ENCODE results near the gene RORB. TPM values are rescaled to one million over a fixed set of nuclear protein-coding genes. Genes with fewer than 3 reads are reported as not detected.

The RORB gene
- total RNA-seq, 1 experiment from 2014 or later = 0.08 TPM

GRCh38 chr9:74609671-74610405 lies 112.7 kb downstream of the RORB start:
- CTCF ChIA-PET = no interaction called here
- POLR2A ChIA-PET = no interaction called here
- ATAC-seq (no peak), DNase-seq (ENCODE audit: low read depth, low spot score) (no peak)
- in situ Hi-C loops (cut with HindIII; ENCODE audit: low pct_unique_long_range_greater_than_20kb, low sequenced_read_pairs) = no loop called here
- intact Hi-C loops (cut with micrococcal nuclease; ENCODE audit: unreplicated experiment) = no loop called here
- Histone ChIP-seq H3K4me3 (ENCODE audit: low read depth in 2 of 2, low read length in 2 of 2) (no peak overlapping the region), H3K27ac (ENCODE audit: low read length) (no peak overlapping the region), H3K9me3 (ENCODE audit: control insufficient read depth, insufficient read depth, low read depth, low read length) (no peaks in the 10 kb centered on the region), H3K36me3 (ENCODE audit: control insufficient read depth, insufficient read depth, low read length) (no peaks in the 10 kb centered on the region), H3K27me3 (ENCODE audit: control insufficient read depth, insufficient read depth, low read length) (no peaks in the 10 kb centered on the region), H3K4me1 (ENCODE audit: control insufficient read depth, insufficient read depth, low read length) (no peaks in the 10 kb centered on the region)
- no TSS peak for BruUV-seq (replicated peaks)
- TF ChIP-seq SIN3A (IDR thresholded peaks at IDR 0.05; ENCODE audit: borderline replicate concordance, insufficient read depth, low read depth, low read length) = no peak
- no peak for TF ChIP-seq POLR2AphosphoS5 (IDR thresholded peaks at IDR 0.05; ENCODE audit: low read depth, low read length)
- TF ChIP-seq REST (IDR thresholded peaks at IDR 0.05; ENCODE audit: insufficient read depth in 1 of 2, low read depth in 2 of 2, low read length in 1 of 2) = no peak
- no peak for TF ChIP-seq CTCF (IDR thresholded peaks at IDR 0.05)
- TF ChIP-seq TCF7L2 (IDR thresholded peaks at IDR 0.05; ENCODE audit: low read depth, low read length) = no peak

- in situ Hi-C loops (cut with HindIII; ENCODE audit: low pct_unique_long_range_greater_than_20kb, low sequenced_read_pairs) (no loop called here), intact Hi-C loops (cut with micrococcal nuclease; ENCODE audit: unreplicated experiment) (no loop called here)
- Histone ChIP-seq H3K9me3 (ENCODE audit: control insufficient read depth, insufficient read depth, low read depth, low read length) (no peaks in the 10 kb centered on the region), H3K36me3 (ENCODE audit: control insufficient read depth, insufficient read depth, low read length) (no peaks in the 10 kb centered on the region), H3K27me3 (ENCODE audit: control insufficient read depth, insufficient read depth, low read length) (no peaks in the 10 kb centered on the region), H3K4me3 (ENCODE audit: low read depth in 2 of 2, low read length in 2 of 2) (no peak overlapping the region), H3K4me1 (ENCODE audit: control insufficient read depth, insufficient read depth, low read length) (no peaks in the 10 kb centered on the region), H3K27ac (ENCODE audit: low read length) (no peak overlapping the region)
- no TSS peak for BruUV-seq (replicated peaks)
- ATAC-seq = no peak
- CTCF ChIA-PET = no interaction called here
- DNase-seq (ENCODE audit: low read depth, low spot score) = no peak
- POLR2A ChIA-PET = no interaction called here
- no peak for TF ChIP-seq REST (IDR thresholded peaks at IDR 0.05; ENCODE audit: insufficient read depth in 1 of 2, low read depth in 2 of 2, low read length in 1 of 2)
Measured at GRCh38 chr9:74610523-74611061, 113.5 kb downstream of the RORB start.

All from Panc1 (cell line).